Ovary (tissue), 9 donors: ENCODE results near the gene SEC22C. TPM values are rescaled to one million over a fixed set of nuclear protein-coding genes. Genes with fewer than 3 reads are reported as not detected.

Experiments used
- DNase-seq, 5 donors: peaks; one replicate each; pipeline ENCODE4 v3.0.0-alpha.2; 2019 to 2020
- H3K27ac ChIP-seq, 2 donors: fragments of 200-600 bp; one replicate each; pipeline versions ENCODE4 v1.5.1 to v1.8.0; 2019 to 2022
- H3K27me3 ChIP-seq: fragments of 200-600 bp; one replicate; pipeline ENCODE4 v1.8.0; 2022
- H3K36me3 ChIP-seq: fragments of 200-600 bp; sonication (generic); one replicate; pipeline ENCODE4 v1.5.1; 2019
- H3K4me1 ChIP-seq: one replicate; pipeline ENCODE4 v1.8.1; 2013; ENCODE audit warnings: mild to moderate bottlenecking, moderate library complexity; ENCODE audit not compliant: insufficient read depth
- H3K4me3 ChIP-seq: fragments of 200-600 bp; sonication (generic); one replicate; pipeline ENCODE4 v1.5.1; 2017
- H3K9me3 ChIP-seq, 2 donors: fragments of 200-600 bp in 1 of 2; sonication (generic) in 1 of 2; one replicate each; pipeline versions ENCODE4 v1.5.1 to v1.8.1; 2013 to 2019; ENCODE audit warnings: mild to moderate bottlenecking in 1 of 2, moderate library complexity in 1 of 2
- EP300 ChIP-seq: sonication (generic); formaldehyde crosslinking; IDR thresholded peaks from one replicate; pipeline ENCODE4 v1.6.1; 2017; ENCODE audit warnings: antibody characterized with exemption
- POLR2A ChIP-seq: fragments of 450-650 bp; IDR thresholded peaks from one replicate; pipeline ENCODE4 v1.6.1; 2017; ENCODE audit warnings: antibody characterized with exemption, mild to moderate bottlenecking, moderate library complexity
- WGBS, 3 donors: extraction: QIAGEN DNeasy Blood & Tissue Kit in 1 of 3; methylation state at CpG; one replicate each; pipeline versions ENCODE4 v1.1.5 to v1.1.7; 2013 to 2017; 5-methylcytosine and 5-hydroxymethylcytosine counted together
- intact Hi-C, 4 donors: fragments of 100-400 bp; cut with DNase I; formaldehyde crosslinking; loops; one replicate each; pipeline versions ENCODE4 v1.11.0 to v1.15.1; 2022 to 2023
- polyA plus RNA-seq, 2 donors: library from polyadenylated mRNA; stranded (reverse); fragments of 200-250 nt in 1 of 2; fragments of 350-450 nt in 1 of 2; fragmentation: Illumina TruSeq in 1 of 2; extraction: RNeasy Lipid Tissue Mini Kit (QIAGEN cat#74804) in 1 of 2; gene quantifications; one replicate each; pipeline ENCODE4 v1.2.3, GENCODE V29; 2013 to 2014
- total RNA-seq, 7 donors: library from RNA; depleted of rRNA in 2 of 7; stranded (reverse); fragments of >200 nt in 2 of 7; fragmentation: NEBNext Ultra II Directional in 3 of 7; extraction: Animal tissue kit (Norgen Biotek cat#: 25700) in 3 of 7; gene quantifications; one replicate each; pipeline versions ENCODE4 v1.1.0 to v1.2.4, GENCODE V29; 2016 to 2023
- TF ChIP-seq, protein P1 (sequence below), 3 donors: fragments of 450-650 bp in 2 of 3; fragments of 200-600 bp in 1 of 3; IDR thresholded peaks; one replicate each; pipeline versions ENCODE4 v1.5.1 to v1.8.0; 2016 to 2022; ENCODE audit warnings: antibody characterized with exemption in 3 of 3, mild to moderate bottlenecking in 1 of 3
- donor health status: DM: no; HTN: no; CAD: no; lungs with moderate emphysema.
- donor health status: DM: no; HTN: no; CAD: no.
- donor health status: Bipolar disorder and iron deficiency.
- donor health status: DM: yes; HTN: yes; CAD: no.
- donor health status: DM: no; HTN: no; CAD: no.
- donor health status: DM: yes; HTN: yes; CAD: no.

The SEC22C gene
- total and polyA plus RNA-seq, 9 donors, result 31.4 to 68.5 (median 46.0) TPM

DNA sequence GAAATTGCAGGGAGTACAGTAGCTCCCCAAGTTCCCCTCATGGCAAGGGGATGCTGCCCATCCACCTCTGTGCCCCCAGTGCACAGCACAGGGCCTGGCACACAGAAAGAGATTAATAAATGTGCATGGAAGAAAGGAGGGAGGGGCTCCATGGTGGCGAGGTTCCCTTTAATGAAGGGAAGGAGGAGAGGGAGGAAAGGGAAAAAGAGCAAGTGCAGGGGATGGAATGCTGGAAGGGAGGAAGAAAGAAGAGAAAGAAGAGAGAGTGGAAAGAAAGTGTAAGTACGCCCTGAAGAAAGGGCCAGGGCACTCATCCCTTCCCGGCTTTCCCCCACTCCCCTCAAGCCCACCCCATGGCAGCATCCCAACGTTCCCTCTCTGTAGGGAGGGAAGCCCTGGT lies 80.9 kb downstream of the SEC22C start:
- Histone ChIP-seq H3K27me3 (no peaks in the 10 kb centered on the region), H3K4me1 (peaks cover 4% of the 10 kb centered on the region), H3K27ac (no peak overlapping the region), H3K4me3 (no peak overlapping the region), H3K36me3 (no peaks in the 10 kb centered on the region), H3K9me3 (no peaks in the 10 kb centered on the region)
- WGBS, 3 donors, result 15 to 18% (median 17%) methylated on average over 4 of the region's 4 CpGs
- DNase-seq, result no peak
- TF ChIP-seq POLR2A, result no peak
- no peak for TF ChIP-seq EP300
- TF ChIP-seq, protein P1, sequence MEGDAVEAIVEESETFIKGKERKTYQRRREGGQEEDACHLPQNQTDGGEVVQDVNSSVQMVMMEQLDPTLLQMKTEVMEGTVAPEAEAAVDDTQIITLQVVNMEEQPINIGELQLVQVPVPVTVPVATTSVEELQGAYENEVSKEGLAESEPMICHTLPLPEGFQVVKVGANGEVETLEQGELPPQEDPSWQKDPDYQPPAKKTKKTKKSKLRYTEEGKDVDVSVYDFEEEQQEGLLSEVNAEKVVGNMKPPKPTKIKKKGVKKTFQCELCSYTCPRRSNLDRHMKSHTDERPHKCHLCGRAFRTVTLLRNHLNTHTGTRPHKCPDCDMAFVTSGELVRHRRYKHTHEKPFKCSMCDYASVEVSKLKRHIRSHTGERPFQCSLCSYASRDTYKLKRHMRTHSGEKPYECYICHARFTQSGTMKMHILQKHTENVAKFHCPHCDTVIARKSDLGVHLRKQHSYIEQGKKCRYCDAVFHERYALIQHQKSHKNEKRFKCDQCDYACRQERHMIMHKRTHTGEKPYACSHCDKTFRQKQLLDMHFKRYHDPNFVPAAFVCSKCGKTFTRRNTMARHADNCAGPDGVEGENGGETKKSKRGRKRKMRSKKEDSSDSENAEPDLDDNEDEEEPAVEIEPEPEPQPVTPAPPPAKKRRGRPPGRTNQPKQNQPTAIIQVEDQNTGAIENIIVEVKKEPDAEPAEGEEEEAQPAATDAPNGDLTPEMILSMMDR (IDR thresholded peaks at IDR 0.05), result no peak
- intact Hi-C loops, result no loop called here

DNA sequence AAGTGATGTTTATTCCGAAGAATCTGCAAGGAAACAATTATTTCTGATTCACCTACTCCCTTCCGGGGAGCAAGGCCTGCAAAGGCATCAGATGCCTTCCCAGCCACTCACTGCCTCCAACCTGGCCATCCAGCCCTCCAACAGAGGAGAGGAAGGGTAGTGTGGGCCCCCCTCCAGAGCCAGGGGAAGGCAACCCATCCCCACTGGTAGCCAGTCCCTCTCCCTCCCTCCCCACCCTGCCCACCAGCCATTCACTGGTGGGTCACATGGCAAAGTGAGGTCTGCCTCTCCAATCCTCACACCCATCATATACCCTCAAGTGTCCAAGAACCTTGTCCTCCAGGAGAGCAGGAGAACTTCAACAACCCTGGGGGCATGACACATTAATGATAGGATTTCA lies 81.7 kb downstream of the SEC22C start:
- Histone ChIP-seq H3K9me3 (no peaks in the 10 kb centered on the region), H3K27ac (no peak overlapping the region), H3K4me1 (peaks cover 4% of the 10 kb centered on the region), H3K4me3 (no peak overlapping the region), H3K27me3 (no peaks in the 10 kb centered on the region), H3K36me3 (no peaks in the 10 kb centered on the region)
- WGBS, 3 donors, result 59 to 77% (median 60%) methylated on average over 2 of the region's 2 CpGs
- no peak for DNase-seq
- intact Hi-C loops, result no loop called here
- TF ChIP-seq EP300, result no peak
- no peak for TF ChIP-seq POLR2A
- TF ChIP-seq, protein P1 (IDR thresholded peaks at IDR 0.05), result no peak

DNA sequence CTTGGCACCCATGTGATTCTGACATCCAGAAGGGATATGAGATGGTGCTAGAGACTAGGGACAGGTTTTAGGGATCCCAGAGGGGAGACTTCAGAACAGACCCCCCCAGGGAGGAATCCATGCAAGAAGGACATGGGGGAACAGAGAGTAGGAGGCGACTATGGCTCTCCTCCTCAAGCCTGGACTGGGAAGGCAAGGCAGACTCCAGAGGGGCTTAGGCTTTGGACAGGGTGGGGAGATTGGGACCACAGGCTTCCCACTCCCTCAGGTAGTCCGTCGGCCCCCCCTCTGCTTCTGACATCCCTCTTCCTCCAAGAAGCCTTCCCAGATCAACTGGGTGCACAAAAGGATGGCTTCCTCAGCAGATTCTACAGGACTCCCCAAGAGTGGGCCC lies 82.3 kb downstream of the SEC22C start:
- Histone ChIP-seq H3K9me3 (no peaks in the 10 kb centered on the region), H3K4me1 (peaks cover 4% of the 10 kb centered on the region), H3K36me3 (no peaks in the 10 kb centered on the region), H3K27ac (no peak overlapping the region), H3K4me3 (no peak overlapping the region), H3K27me3 (no peaks in the 10 kb centered on the region)
- 82 to 86% (median 83%) methylated on average over 3 of the region's 3 CpGs for WGBS, 3 donors
- intact Hi-C loops, result no loop called here
- no peak for DNase-seq
- no peak for TF ChIP-seq EP300
- TF ChIP-seq, protein P1 (IDR thresholded peaks at IDR 0.05), result no peak

- Histone ChIP-seq H3K27me3 (no peaks in the 10 kb centered on the region), H3K4me3 (no peak overlapping the region), H3K36me3 (no peaks in the 10 kb centered on the region), H3K4me1 (peaks cover 4% of the 10 kb centered on the region), H3K9me3 (no peaks in the 10 kb centered on the region), H3K27ac (no peak overlapping the region)
- 55 to 66% (median 65%) methylated on average over 13 of the region's 13 CpGs for WGBS, 3 donors
- no peak for TF ChIP-seq EP300
- no peak for TF ChIP-seq POLR2A
- TF ChIP-seq, protein P1 (IDR thresholded peaks at IDR 0.05), result no peak
- intact Hi-C loops, result no loop called here
- no peak for DNase-seq
Observed at GRCh38 chr3:42498791-42499477, 82.8 kb downstream of the SEC22C start.
